A549 (cell line): ENCODE data around the gene PAK1. TPM values are rescaled to one million over a fixed set of nuclear protein-coding genes. Genes with fewer than 3 reads are reported as not detected.
A peak's percentile ranks its signal among the peaks of the same experiment; 100 is the strongest.

ENCODE experiments used
- ATAC-seq, 2 experiments: fragments of 200-7000 bp in 1 of 2; fragments of >200 bp in 1 of 2; cut with Nextera tagmentation in 1 of 2; cut with Tn5 transposase in 1 of 2; 3 replicates each; pipeline versions ENCODE4 v1.8.0 to v1.9.1; 2018 to 2020; ENCODE audit warnings: mild to moderate bottlenecking in 1 of 2, moderate library complexity in 1 of 2
- CTCF ChIA-PET: fragments of 300-600 bp; sonication (Branson Sonifier 250); formaldehyde crosslinking; extraction: SDS; loops from one replicate; lab custom pipeline; 2021; ENCODE audit warnings: antibody characterized with exemption, inconsistent platforms; lab: Yijun Ruan, JAX
- POLR2A ChIA-PET: fragments of 350-600 bp; formaldehyde crosslinking; extraction: SDS; loops from one replicate; lab custom pipeline; 2021; ENCODE audit warnings: antibody characterized with exemption, inconsistent platforms; lab: Yijun Ruan, JAX
- DNase-seq, 2 experiments: peaks; one replicate each; pipeline versions ENCODE4 v3.0.0 to v3.0.0-alpha.2; 2011 to 2016; ENCODE audit warnings: low read depth in 1 of 2, low spot score in 1 of 2
- FAIRE-seq: peaks from 2 replicates; lab custom pipeline; 2011; peaks lifted over from hg19 to GRCh38; lab: Jason Lieb, UNC
- H3K27ac ChIP-seq, 2 experiments: fragments of >200 bp; sonication (Bioruptor Twin); formaldehyde crosslinking; 3 replicates each; pipeline ENCODE4 v1.5.1; 2016 to 2017
- H3K4me1 ChIP-seq: fragments of >200 bp; sonication (Bioruptor Twin); formaldehyde crosslinking; 3 replicates; pipeline ENCODE4 v1.6.1; 2016
- H3K4me2 ChIP-seq: fragments of >200 bp; sonication (Bioruptor Twin); formaldehyde crosslinking; 3 replicates; pipeline ENCODE4 v1.6.1; 2016
- H3K4me3 ChIP-seq: fragments of >200 bp; sonication (Bioruptor Twin); formaldehyde crosslinking; 3 replicates; pipeline ENCODE4 v1.5.1; 2016
- H3K9me3 ChIP-seq: fragments of >200 bp; sonication (Bioruptor Twin); formaldehyde crosslinking; 3 replicates; pipeline ENCODE4 v1.6.1; 2016
- CBX2 ChIP-seq: fragments of 200-600 bp; sonication (generic); IDR thresholded peaks from 2 replicates; pipeline ENCODE4 v1.6.1; 2016; ENCODE audit warnings: low read depth, mild to moderate bottlenecking, borderline replicate concordance
- CBX8 ChIP-seq: fragments of 200-600 bp; sonication (generic); IDR thresholded peaks from 2 replicates; pipeline ENCODE4 v1.6.1; 2016
- CEBPB ChIP-seq, 2 experiments: fragments of >200 bp in 1 of 2; sonication (Bioruptor Twin) in 1 of 2; formaldehyde crosslinking in 1 of 2; IDR thresholded peaks; 2 replicates each; pipeline ENCODE4 v1.6.1; 2012 to 2016
- CHD4 ChIP-seq: fragments of 200-600 bp; sonication (generic); IDR thresholded peaks from 2 replicates; pipeline ENCODE4 v1.6.1; 2016; ENCODE audit warnings: antibody characterized with exemption, mild to moderate bottlenecking, borderline replicate concordance
- EHMT2 ChIP-seq: fragments of 200-600 bp; sonication (generic); IDR thresholded peaks from 2 replicates; pipeline ENCODE4 v1.6.1; 2016; ENCODE audit warnings: antibody characterized with exemption, low read depth, mild to moderate bottlenecking, moderate library complexity
- FOSB ChIP-seq: fragments of 250-450 bp; sonication (Bioruptor Pico); IDR thresholded peaks from 2 replicates; pipeline ENCODE4 v1.5.0; 2020; ENCODE audit warnings: mild to moderate bottlenecking, moderate library complexity
- FOSL2 ChIP-seq, 2 experiments: fragments of 450-650 bp in 1 of 2; fragments of >200 bp in 1 of 2; sonication (Bioruptor Twin) in 1 of 2; formaldehyde crosslinking; IDR thresholded peaks; 2 replicates each; pipeline versions ENCODE4 v1.5.0 to v1.6.1; 2016 to 2020; ENCODE audit warnings: mild to moderate bottlenecking in 1 of 2, moderate library complexity in 1 of 2
- FOXS1 ChIP-seq: fragments of 250-450 bp; sonication (Bioruptor Pico); IDR thresholded peaks from 2 replicates; pipeline ENCODE4 v1.5.0; 2020; ENCODE audit warnings: mild to moderate bottlenecking, moderate library complexity
- HES2 ChIP-seq: fragments of >200 bp; sonication (Bioruptor Twin); formaldehyde crosslinking; IDR thresholded peaks from 2 replicates; pipeline ENCODE4 v1.6.1; 2016
- HOXB13 ChIP-seq: fragments of 250-450 bp; sonication (Bioruptor Pico); IDR thresholded peaks from 2 replicates; pipeline ENCODE4 v1.5.0; 2020; ENCODE audit warnings: low read depth, mild to moderate bottlenecking, moderate library complexity
- JUN ChIP-seq, 2 experiments: fragments of >200 bp; sonication (Bioruptor Twin); formaldehyde crosslinking; IDR thresholded peaks; 2 replicates in 1 of 2; 3 replicates in 1 of 2; pipeline ENCODE4 v1.6.1; 2016 to 2017
- MAX ChIP-seq: IDR thresholded peaks from 2 replicates; pipeline ENCODE4 v1.6.1; 2012
- MAZ ChIP-seq: fragments of 150-350 bp; IDR thresholded peaks from 2 replicates; pipeline ENCODE4 v1.6.1; 2014; ENCODE audit warnings: antibody characterized with exemption, low read depth, low read length, borderline replicate concordance
- NFE2L2 ChIP-seq: fragments of 150-350 bp; conservative IDR thresholded peaks from 2 replicates; pipeline ENCODE4 v1.6.1; 2014; ENCODE audit warnings: low read length
- NPAS2 ChIP-seq: fragments of 250-450 bp; sonication (Bioruptor Pico); IDR thresholded peaks from 2 replicates; pipeline ENCODE4 v1.8.0; 2022; ENCODE audit warnings: mild to moderate bottlenecking, moderate library complexity, borderline replicate concordance
- RAD21 ChIP-seq, 2 experiments: fragments of >200 bp in 1 of 2; sonication (Bioruptor Twin) in 1 of 2; formaldehyde crosslinking in 1 of 2; IDR thresholded peaks in 1 of 2; conservative IDR thresholded peaks in 1 of 2; 2 replicates in 1 of 2; 3 replicates in 1 of 2; pipeline ENCODE4 v1.6.1; 2012 to 2018; ENCODE audit warnings: inconsistent platforms in 1 of 2
- RCOR1 ChIP-seq: fragments of 150-350 bp; IDR thresholded peaks from 2 replicates; pipeline ENCODE4 v1.6.1; 2014; ENCODE audit warnings: antibody characterized with exemption, low read length, low read depth
- RFX5 ChIP-seq: fragments of 450-650 bp; IDR thresholded peaks from 2 replicates; pipeline ENCODE4 v1.7.1; 2014; ENCODE audit warnings: antibody characterized with exemption, mild to moderate bottlenecking, moderate library complexity
- SREBF2 ChIP-seq: fragments of 450-650 bp; IDR thresholded peaks from 2 replicates; pipeline ENCODE4 v1.6.1; 2014; ENCODE audit warnings: mild to moderate bottlenecking, moderate library complexity
- TFCP2L1 ChIP-seq: fragments of 250-450 bp; sonication (Bioruptor Pico); IDR thresholded peaks from 2 replicates; pipeline ENCODE4 v1.5.0; 2021; ENCODE audit warnings: mild to moderate bottlenecking
- ZFP36 ChIP-seq: fragments of 450-650 bp; IDR thresholded peaks from 2 replicates; pipeline ENCODE4 v1.6.1; 2014; ENCODE audit warnings: borderline replicate concordance; ENCODE audit not compliant: partially characterized antibody
- WGBS: methylation state at CpG from one replicate; pipeline ENCODE4 v1.1.6; 2017; ENCODE audit errors: missing lambda C conversion rate; 5-methylcytosine and 5-hydroxymethylcytosine counted together
- polyA plus RNA-seq, 4 experiments: library from polyadenylated mRNA; depleted of rRNA in 3 of 4; stranded (reverse); fragments of >200 nt; fragmentation: RNase III in 1 of 4; extraction: RNeasy Plus Mini Kit Qiagen cat#74134 plus additional on column Dnase treatment in 1 of 4; gene quantifications; 2 replicates in 3 of 4; 3 replicates in 1 of 4; pipeline ENCODE4 v1.2.3, GENCODE V29; 2011 to 2017

PAK1 gene
- polyA plus RNA-seq, 2 of the 4 experiments (the other 2 are of a cell fraction): 20.6 to 60.7 TPM

- H3K9me3 ChIP-seq: no peaks in the 10 kb centered on the region
- CTCF ChIA-PET: interaction anchor here (0.7 kb wide), 1 partner anchor 32 kb away, joined by 3 read pairs; no protein-coding TSS in a partner anchor
- TF ChIP-seq CHD4: no peak
- TF ChIP-seq MAZ: no peak
- TF ChIP-seq HOXB13 (CRISPR knock-in tag): no peak
- TF ChIP-seq NPAS2 (CRISPR knock-in tag): no peak
- no peak for TF ChIP-seq RCOR1
- TF ChIP-seq FOSB (CRISPR knock-in tag): no peak
- TF ChIP-seq RAD21 (conservative IDR thresholded peaks at IDR 0.05 in 1 of 2, IDR thresholded peaks at IDR 0.05 in 1 of 2): no peak
- no peak for TF ChIP-seq FOXS1 (CRISPR knock-in tag)
- no peak for TF ChIP-seq RFX5
- no peak for TF ChIP-seq NFE2L2
- TF ChIP-seq CBX2: no peak
- no peak for TF ChIP-seq HES2
- TF ChIP-seq TFCP2L1 (CRISPR knock-in tag): no peak
- TF ChIP-seq, all 56 proteins: peak for 0
- 62% methylated on average over 4 of the region's 4 CpGs for WGBS
- no peak for DNase-seq
- Histone ChIP-seq H3K4me2 (no peak overlapping the region), H3K27ac (no peak overlapping the region), H3K4me1 (peaks cover 10% of the 10 kb centered on the region), H3K4me3 (no peak overlapping the region)
- POLR2A ChIA-PET: no interaction called here
- no peak for ATAC-seq
- no peak for FAIRE-seq
Measured at GRCh38 chr11:77289737-77290136, 184.2 kb downstream of the PAK1 start.

- no peak overlapping the region for H3K27ac ChIP-seq
- ATAC-seq (peak; percentile 39 to 56; a peak in 2 of 6 replicates), FAIRE-seq (peak; percentile 32), DNase-seq (no peak)
- no peaks in the 10 kb centered on the region for H3K9me3 ChIP-seq
- no peak overlapping the region for H3K4me3 ChIP-seq
- H3K4me2 ChIP-seq: peak overlapping the region; percentile 21
- 27% methylated on average over 5 of the region's 5 CpGs for WGBS
- TF ChIP-seq FOSL2 (IDR thresholded peaks at IDR 0.05) (no peak), FOSL2 (CRISPR knock-in tag; IDR thresholded peaks at IDR 0.05) (peak; percentile 31; the same call in 1 of the 2 replicates), MAX (no peak), CEBPB (IDR thresholded peaks at IDR 0.05) (no peak), EHMT2 (no peak), JUN (IDR thresholded peaks at IDR 0.05) (no peak), RFX5 (no peak)
- peaks cover 10% of the 10 kb centered on the region for H3K4me1 ChIP-seq
- ChIA-PET POLR2A (no interaction called here), CTCF (interaction anchor here (1.1 kb wide), 1 partner anchor 20 kb away, joined by 4 read pairs; no protein-coding TSS in a partner anchor)
Measured at GRCh38 chr11:77287615-77288273, 186.2 kb downstream of the PAK1 start.

GRCh38 chr11:77287136-77287535 lies 186.8 kb downstream of the PAK1 start:
- no peak for ATAC-seq
- ChIA-PET POLR2A (no interaction called here), CTCF (interaction anchor here (1.0 to 2.9 kb wide), 3 partner anchors 11 to 261 kb away, joined by 3 to 7 read pairs (median 4); no protein-coding TSS in a partner anchor)
- Histone ChIP-seq H3K4me3 (no peak overlapping the region), H3K9me3 (no peaks in the 10 kb centered on the region), H3K4me1 (peaks cover 10% of the 10 kb centered on the region), H3K27ac (no peak overlapping the region), H3K4me2 (peak overlapping the region; percentile 21)
- FAIRE-seq: no peak
- 62% methylated on average over 3 of the region's 3 CpGs for WGBS
- DNase-seq: no peak
- TF ChIP-seq CBX8: no peak
- no peak for TF ChIP-seq SREBF2
- TF ChIP-seq TFCP2L1 (CRISPR knock-in tag): no peak
- no peak for TF ChIP-seq CEBPB (IDR thresholded peaks at IDR 0.05)
- no peak for TF ChIP-seq ZFP36
- TF ChIP-seq RFX5: no peak
